Skeletal muscle tissue (tissue), 4 donors: ENCODE measurements around the gene FANCC. TPM values are rescaled to one million over a fixed set of nuclear protein-coding genes. Genes with fewer than 3 reads are reported as not detected.
"Not testable (repeated sequence)": the region's sequence is repeated elsewhere in the genome, so short reads cannot be mapped to it uniquely, and the experiment has no call there.

Source experiments
- H3K27ac ChIP-seq: one replicate; pipeline ENCODE4 v1.7.0; 2013; ENCODE audit warnings: mild to moderate bottlenecking, low read depth, low read length, inconsistent platforms
- H3K27me3 ChIP-seq, 3 donors: one replicate each; pipeline ENCODE4 v1.7.0; 2013; ENCODE audit warnings: low read length in 3 of 3; ENCODE audit not compliant: control insufficient read depth in 3 of 3, insufficient read depth in 3 of 3
- H3K36me3 ChIP-seq, 3 donors: one replicate each; pipeline ENCODE4 v1.7.0; 2013; ENCODE audit warnings: low read length in 3 of 3; ENCODE audit not compliant: control insufficient read depth in 3 of 3, insufficient read depth in 3 of 3
- H3K4me1 ChIP-seq, 3 donors: one replicate each; pipeline ENCODE4 v1.7.0; 2013; ENCODE audit warnings: low read length in 3 of 3, mild to moderate bottlenecking in 3 of 3; ENCODE audit not compliant: control insufficient read depth in 3 of 3, insufficient read depth in 3 of 3
- H3K4me3 ChIP-seq, 3 donors: one replicate each; pipeline ENCODE4 v1.7.0; 2013; ENCODE audit warnings: low read length in 3 of 3
- H3K9ac ChIP-seq, 3 donors: one replicate each; pipeline ENCODE4 v1.7.0; 2013; ENCODE audit warnings: low read length in 3 of 3, mild to moderate bottlenecking in 3 of 3, moderate library complexity in 2 of 3, low read depth in 1 of 3
- H3K9me3 ChIP-seq, 3 donors: one replicate each; pipeline ENCODE4 v1.7.0; 2013; ENCODE audit warnings: low read length in 3 of 3; ENCODE audit not compliant: control insufficient read depth in 3 of 3
- total RNA-seq: library from RNA; depleted of rRNA; stranded (reverse); fragments of >200 nt; gene quantifications from one replicate; pipeline ENCODE4 v1.2.3, GENCODE V29; 2014
- donor health status: Osteomylitis.

FANCC gene
- total RNA-seq, 1 donor from 2014 or later: 12.0 TPM

DNA sequence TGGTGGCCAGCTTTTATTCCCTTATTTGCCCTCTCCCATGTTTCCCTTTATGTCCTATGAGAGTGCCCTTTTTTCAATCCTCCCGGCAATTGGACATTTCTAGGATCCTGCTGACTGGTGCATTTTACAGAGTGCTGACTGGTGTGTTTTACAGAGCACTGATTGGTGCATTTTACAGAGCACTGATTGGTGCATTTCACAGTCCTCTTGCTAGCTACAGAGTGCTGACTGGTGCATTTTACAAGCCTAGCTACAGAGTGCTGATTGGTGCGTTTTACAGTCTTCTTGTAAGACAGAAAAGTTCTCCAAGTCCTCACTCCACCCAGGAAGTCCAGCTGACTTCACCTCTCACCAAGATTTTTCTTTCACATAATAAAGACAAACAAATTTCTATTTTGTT is 15.4 kb upstream of the FANCC start:
- Histone ChIP-seq H3K9me3 (no peaks in the 10 kb centered on the region), H3K4me3 (no peak overlapping the region), H3K27ac (no peak overlapping the region), H3K36me3 (no peaks in the 10 kb centered on the region), H3K4me1 (no peaks in the 10 kb centered on the region), H3K9ac (no peak overlapping the region), H3K27me3 (peaks cover 0 to 4% (median 0%) of the 10 kb centered on the region in 3 donors)

- Histone ChIP-seq H3K9ac (no peak overlapping the region), H3K27me3 (no peaks in the 10 kb centered on the region), H3K4me3 (no peak overlapping the region), H3K9me3 (no peaks in the 10 kb centered on the region), H3K27ac (no peak overlapping the region), H3K4me1 (no peaks in the 10 kb centered on the region), H3K36me3 (no peaks in the 10 kb centered on the region)
Observed at GRCh38 chr9:95330720-95331404, 13.4 kb upstream of the FANCC start.

- H3K27ac ChIP-seq, H3K9ac ChIP-seq: not testable (repeated sequence)
Observed at GRCh38 chr9:95329061-95329460, 11.6 kb upstream of the FANCC start.

GRCh38 chr9:95327239-95327865 is 9.8 kb upstream of the FANCC start:
- Histone ChIP-seq H3K4me3 (no peak overlapping the region), H3K36me3 (no peaks in the 10 kb centered on the region), H3K27ac (no peak overlapping the region), H3K9ac (no peak overlapping the region), H3K9me3 (no peaks in the 10 kb centered on the region), H3K4me1 (no peaks in the 10 kb centered on the region), H3K27me3 (no peaks in the 10 kb centered on the region)

More at GRCh38 chr9:95329061-95329460, 11.6 kb upstream of the FANCC start:
- not testable (repeated sequence) for H3K36me3 ChIP-seq, H3K27me3 ChIP-seq, H3K4me3 ChIP-seq, H3K9me3 ChIP-seq, H3K4me1 ChIP-seq

DNA sequence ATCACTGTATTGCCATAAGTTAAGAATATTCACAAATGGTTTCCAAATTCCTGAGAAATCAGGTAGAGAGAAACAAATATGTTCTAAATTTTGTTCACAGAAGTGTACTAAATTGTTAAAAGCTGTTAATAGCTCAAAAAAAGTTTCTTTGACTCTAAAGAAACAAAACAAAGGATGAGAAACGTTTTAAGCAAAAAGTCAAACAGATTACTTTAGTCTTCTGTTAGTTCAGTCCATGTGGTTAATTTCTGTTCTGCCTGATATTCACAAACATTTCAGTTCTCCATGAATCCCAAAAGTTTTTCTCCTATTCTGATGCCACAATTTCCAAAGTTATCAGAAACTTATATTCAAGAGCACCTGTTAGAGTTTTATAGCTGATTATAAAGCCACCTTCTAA is 7.7 kb upstream of the FANCC start:
- Histone ChIP-seq H3K9ac (no peak overlapping the region), H3K9me3 (no peaks in the 10 kb centered on the region), H3K27ac (no peak overlapping the region), H3K36me3 (no peaks in the 10 kb centered on the region), H3K4me3 (no peak overlapping the region), H3K27me3 (no peaks in the 10 kb centered on the region), H3K4me1 (no peaks in the 10 kb centered on the region)

DNA sequence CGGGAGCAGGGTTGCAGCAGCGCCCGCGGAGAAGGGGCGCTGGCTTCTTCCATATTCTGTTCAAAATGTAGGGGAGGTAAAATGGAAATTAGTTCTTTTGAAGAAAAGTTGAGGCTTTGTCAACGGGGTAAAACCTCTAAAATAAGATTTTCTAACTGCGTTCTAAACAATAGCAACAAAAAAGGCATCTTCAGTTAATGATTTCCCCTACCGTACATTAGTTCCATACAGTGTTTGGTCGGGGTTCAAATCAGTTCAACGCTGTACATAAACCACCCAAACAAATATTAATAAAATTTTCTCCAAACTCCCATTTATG is 343 bp upstream of the FANCC start:
- peak overlapping the region; percentile 85 to 95 (median 94) for H3K4me3 ChIP-seq
- peaks cover 0 to 5% (median 2%) of the 10 kb centered on the region in 3 donors for H3K4me1 ChIP-seq
- H3K27ac ChIP-seq: peak overlapping the region; percentile 84
- H3K9ac ChIP-seq: peak overlapping the region; percentile 14 to 93 (median 91)
- H3K9me3 ChIP-seq: no peaks in the 10 kb centered on the region
- H3K27me3 ChIP-seq: no peaks in the 10 kb centered on the region
- no peaks in the 10 kb centered on the region for H3K36me3 ChIP-seq

GRCh38 chr9:95316794-95317118 is 753 bp downstream of the FANCC start:
- no peaks in the 10 kb centered on the region for H3K9me3 ChIP-seq
- peak overlapping the region; percentile 73 to 95 (median 94) for H3K4me3 ChIP-seq
- H3K27me3 ChIP-seq: no peaks in the 10 kb centered on the region
- peak overlapping the region; percentile 84 for H3K27ac ChIP-seq
- no peaks in the 10 kb centered on the region for H3K36me3 ChIP-seq
- peaks cover 0 to 7% (median 3%) of the 10 kb centered on the region in 3 donors for H3K4me1 ChIP-seq
- peak overlapping the region; percentile 43 to 91 (median 58) for H3K9ac ChIP-seq

- H3K4me3 ChIP-seq: peak overlapping the region; percentile 73 to 95 (median 94)
- H3K27me3 ChIP-seq: no peaks in the 10 kb centered on the region
- H3K9ac ChIP-seq: peak overlapping the region in 1 of 3 donors; percentile 91
- peaks cover 0 to 7% (median 3%) of the 10 kb centered on the region in 3 donors for H3K4me1 ChIP-seq
- no peaks in the 10 kb centered on the region for H3K36me3 ChIP-seq
- no peaks in the 10 kb centered on the region for H3K9me3 ChIP-seq
- peak overlapping the region; percentile 84 for H3K27ac ChIP-seq
Observed at GRCh38 chr9:95316274-95316673, 1.2 kb downstream of the FANCC start.

DNA sequence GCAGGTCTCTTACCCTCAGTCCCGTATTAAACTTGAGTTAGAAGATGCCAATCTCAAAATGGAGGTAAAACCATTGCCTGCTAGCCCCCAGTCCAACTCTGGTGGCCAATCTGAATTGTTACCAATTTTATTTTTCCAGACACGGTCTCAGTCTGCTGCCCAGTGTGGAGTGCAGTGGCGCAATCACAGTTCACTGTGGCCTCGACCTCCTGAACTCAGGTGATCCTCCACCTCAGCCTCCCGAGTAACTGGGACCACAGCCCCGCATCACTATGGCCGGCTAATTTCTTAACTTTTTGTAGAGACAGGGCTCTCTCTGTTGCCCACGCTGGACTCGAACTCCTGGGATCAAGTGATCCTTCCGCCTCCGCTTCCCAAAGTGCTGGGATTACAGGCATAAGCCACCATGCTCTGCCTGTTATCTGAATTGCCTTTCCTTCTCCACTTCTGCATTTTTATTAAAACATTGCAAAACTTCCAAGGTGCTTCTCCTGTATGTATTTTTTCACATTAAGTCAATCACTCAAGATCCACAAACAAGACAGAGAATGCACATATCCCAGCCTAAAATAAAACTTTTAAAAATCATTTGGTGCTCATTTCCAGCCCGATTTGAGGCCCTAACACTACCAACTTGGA is 2.3 kb downstream of the FANCC start:
- H3K4me1 ChIP-seq: peaks cover 0 to 7% (median 3%) of the 10 kb centered on the region in 3 donors
- H3K36me3 ChIP-seq: no peaks in the 10 kb centered on the region
- H3K27me3 ChIP-seq: no peaks in the 10 kb centered on the region
- no peak overlapping the region for H3K9ac ChIP-seq
- H3K4me3 ChIP-seq: no peak overlapping the region
- no peaks in the 10 kb centered on the region for H3K9me3 ChIP-seq
- no peak overlapping the region for H3K27ac ChIP-seq

DNA sequence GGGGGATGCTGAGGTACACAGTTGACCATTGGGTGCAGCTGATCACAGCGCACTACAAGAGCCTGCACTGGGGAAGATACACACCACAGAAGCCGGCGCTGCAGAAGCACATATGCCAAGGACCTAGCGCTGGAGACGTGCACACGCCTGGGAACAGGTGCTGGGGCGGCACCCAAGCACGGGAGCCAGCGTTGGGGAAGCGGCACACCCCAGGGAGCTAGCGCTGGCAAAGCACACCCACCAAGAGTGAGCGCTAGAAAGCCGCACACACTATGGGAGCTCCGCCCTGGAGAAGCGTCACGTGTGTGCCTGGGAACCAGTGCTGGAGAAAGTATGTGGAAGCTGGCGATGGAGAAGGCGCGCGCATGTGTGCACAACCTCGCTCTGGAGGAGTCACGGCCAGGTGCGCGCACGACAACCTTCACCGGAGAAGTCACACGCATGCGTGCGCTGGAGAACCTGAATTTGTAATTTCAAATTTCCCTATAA is 4.5 kb downstream of the FANCC start:
- peaks cover 0 to 7% (median 3%) of the 10 kb centered on the region in 3 donors for H3K4me1 ChIP-seq
- H3K9ac ChIP-seq: peak overlapping the region; percentile 33 to 62 (median 34)

More for the DNA sequence above, 4.5 kb downstream of the FANCC start:
- no peaks in the 10 kb centered on the region for H3K27me3 ChIP-seq
- H3K4me3 ChIP-seq: peak overlapping the region; percentile 69 to 74 (median 71)
- H3K27ac ChIP-seq: no peak overlapping the region
- no peaks in the 10 kb centered on the region for H3K36me3 ChIP-seq
- no peaks in the 10 kb centered on the region for H3K9me3 ChIP-seq
